ENCODE measurements around the gene ATOSA.

DNA sequence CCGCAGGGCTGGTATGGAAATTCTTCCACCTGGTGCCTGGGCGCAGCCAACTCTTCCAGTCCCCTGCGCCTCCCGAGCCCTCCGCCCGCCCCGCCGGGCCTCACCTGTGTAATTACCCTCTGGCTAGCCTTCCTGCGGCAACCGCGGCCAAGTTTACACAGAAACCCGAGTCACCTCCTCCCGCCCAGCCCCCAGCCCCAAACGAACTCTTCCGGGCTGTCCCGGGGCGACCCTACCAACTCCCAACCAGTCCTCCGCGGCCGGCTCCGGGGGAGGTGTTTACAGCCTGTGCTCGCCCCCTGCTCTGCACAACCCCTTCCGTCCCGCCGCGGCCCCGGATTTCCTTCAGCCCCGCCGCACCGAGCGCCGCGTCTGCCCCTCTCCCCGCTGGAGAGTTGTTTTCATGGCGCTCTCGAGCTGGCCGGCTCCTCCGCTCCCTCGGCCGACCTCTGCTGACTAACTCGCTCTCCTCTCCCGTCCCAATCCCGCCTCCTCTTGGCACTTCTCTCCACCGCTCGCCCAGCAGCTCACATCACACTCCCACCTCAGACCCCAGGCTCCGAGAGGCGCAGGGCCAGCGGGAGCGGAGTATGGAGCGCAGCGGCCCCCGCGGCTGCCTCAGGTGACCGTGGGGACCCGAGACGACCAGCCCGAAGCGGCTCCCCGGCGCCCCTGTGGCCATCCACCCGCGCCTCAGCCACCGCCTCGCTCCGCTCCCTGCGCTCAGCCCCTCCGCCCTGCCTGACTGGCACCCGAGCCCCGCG, 538 bp downstream of the ATOSA start:
- peak in 1 of 12 donors; percentile 25 for TF ChIP-seq CTCF (IDR thresholded peaks at IDR 0.05)
- no peak for TF ChIP-seq POLR2A (IDR thresholded peaks at IDR 0.05)

All from heart left ventricle (tissue), 13 donors.